SK-N-MC (cell line): ENCODE measurements around the gene XRRA1.

Source experiments
- DNase-seq: peaks from one replicate; pipeline ENCODE4 v3.0.0-alpha.2; 2011; ENCODE audit warnings: low read depth, low spot score
- H3K27ac ChIP-seq: fragments of 200-600 bp; sonication (generic); 2 replicates; pipeline ENCODE4 v1.5.1; 2016; ENCODE audit warnings: mixed run types
- H3K36me3 ChIP-seq: fragments of 200-600 bp; sonication (generic); 2 replicates; pipeline ENCODE4 v1.6.1; 2017; ENCODE audit warnings: antibody characterized with exemption, low read length, mixed read lengths; ENCODE audit not compliant: insufficient read depth
- H3K4me3 ChIP-seq: fragments of 200-600 bp; sonication (generic); 2 replicates; pipeline ENCODE4 v1.5.1; 2016
- H3K9ac ChIP-seq: fragments of 200-600 bp; sonication (generic); 2 replicates; pipeline ENCODE4 v1.8.0; 2017; ENCODE audit warnings: mixed run types, mixed read lengths; ENCODE audit not compliant: insufficient read length
- H3K9me3 ChIP-seq: fragments of 200-600 bp; sonication (generic); 2 replicates; pipeline ENCODE4 v1.6.1; 2017; ENCODE audit warnings: low read depth, mild to moderate bottlenecking, antibody characterized with exemption, low read length, moderate library complexity, mixed read lengths
- EZH2 ChIP-seq: fragments of 200-600 bp; sonication (generic); IDR thresholded peaks from one replicate; pipeline ENCODE4 v1.6.1; 2017; ENCODE audit warnings: antibody characterized with exemption
- FOXP2 ChIP-seq: optimal IDR thresholded peaks from 2 replicates; pipeline ENCODE3; 2011; ENCODE audit warnings: mild to moderate bottlenecking, moderate library complexity; ENCODE audit not compliant: insufficient read depth; ENCODE audit errors: extremely low read length, control extremely low read depth
- POLR2AphosphoS5 ChIP-seq: IDR thresholded peaks from 2 replicates; pipeline ENCODE4 v1.6.1; 2012; ENCODE audit warnings: mild to moderate bottlenecking, low read depth, low read length, borderline replicate concordance

Gene XRRA1

DNA sequence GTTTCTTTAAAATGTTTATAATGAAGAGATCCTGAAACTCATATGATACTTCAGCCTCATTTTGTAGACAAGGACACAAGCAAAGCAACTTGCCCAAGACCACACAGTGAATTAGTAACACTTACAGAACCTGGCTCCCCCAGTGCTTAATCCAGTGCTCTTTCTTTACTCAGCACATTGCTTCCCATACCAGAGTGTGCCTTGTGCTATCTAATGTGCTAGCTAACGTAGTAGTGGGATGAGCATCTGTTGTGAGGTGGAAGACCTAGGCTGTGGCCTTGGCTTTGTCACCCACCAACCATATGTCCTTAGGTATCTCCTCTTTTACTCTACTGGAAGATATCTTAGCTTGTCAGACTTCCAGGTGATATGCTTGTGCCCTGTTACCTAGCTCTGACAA is 5.3 kb upstream of the XRRA1 start:
- Histone ChIP-seq H3K4me3 (no peak overlapping the region), H3K9ac (no peak overlapping the region), H3K9me3 (peaks cover 8% of the 10 kb centered on the region), H3K36me3 (peaks cover 59% of the 10 kb centered on the region), H3K27ac (no peak overlapping the region)
- DNase-seq = no peak
- TF ChIP-seq EZH2 = no peak
- no peak for TF ChIP-seq FOXP2

- peaks cover 59% of the 10 kb centered on the region for H3K36me3 ChIP-seq
- no peak overlapping the region for H3K4me3 ChIP-seq
- TF ChIP-seq EZH2 (no peak), FOXP2 (no peak), POLR2AphosphoS5 (no peak)
- no peak overlapping the region for H3K9ac ChIP-seq
- peaks cover 8% of the 10 kb centered on the region for H3K9me3 ChIP-seq
- DNase-seq = no peak
- no peak overlapping the region for H3K27ac ChIP-seq
Observed at GRCh38 chr11:74953451-74953850, 4.6 kb upstream of the XRRA1 start.

DNA sequence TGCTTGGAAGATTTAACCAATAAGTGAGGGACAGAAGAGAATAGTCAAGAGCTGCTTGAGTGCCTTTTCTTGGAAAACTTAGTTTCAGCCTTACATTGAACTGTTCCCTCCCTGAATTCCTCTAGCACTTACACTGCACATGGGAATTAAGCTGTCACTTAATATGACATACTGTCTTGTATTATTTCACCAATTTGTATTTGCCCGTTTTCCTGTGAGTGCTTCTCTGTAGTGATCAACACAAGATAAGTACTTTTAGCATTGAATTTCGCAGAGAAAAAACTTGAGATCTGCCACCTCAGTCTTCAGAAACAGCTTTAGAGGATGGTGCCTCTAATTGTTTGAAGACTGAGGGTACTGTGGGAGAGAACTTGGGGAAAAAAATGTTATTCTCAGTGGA is 3.9 kb upstream of the XRRA1 start:
- Histone ChIP-seq H3K27ac (no peak overlapping the region), H3K4me3 (no peak overlapping the region), H3K36me3 (peaks cover 59% of the 10 kb centered on the region), H3K9me3 (peaks cover 8% of the 10 kb centered on the region), H3K9ac (no peak overlapping the region)
- TF ChIP-seq POLR2AphosphoS5 (no peak), EZH2 (no peak), FOXP2 (no peak)
- no peak for DNase-seq

- DNase-seq = no peak
- H3K4me3 ChIP-seq = no peak overlapping the region; the same call in 1 of the 2 replicates
- H3K9ac ChIP-seq = no peak overlapping the region
- peaks cover 8% of the 10 kb centered on the region for H3K9me3 ChIP-seq
- H3K36me3 ChIP-seq = peaks cover 51% of the 10 kb centered on the region
- TF ChIP-seq EZH2 = no peak
- no peak for TF ChIP-seq FOXP2
- TF ChIP-seq POLR2AphosphoS5 = no peak
- H3K27ac ChIP-seq = no peak overlapping the region
Observed at GRCh38 chr11:74951226-74951625, 2.3 kb upstream of the XRRA1 start.

- Histone ChIP-seq H3K27ac (no peak overlapping the region), H3K4me3 (peak overlapping the region; percentile 98), H3K9me3 (peaks cover 8% of the 10 kb centered on the region), H3K9ac (peak overlapping the region; percentile 99), H3K36me3 (peaks cover 47% of the 10 kb centered on the region)
- DNase-seq = no peak
- TF ChIP-seq FOXP2 = no peak
- TF ChIP-seq POLR2AphosphoS5 = no peak
- no peak for TF ChIP-seq EZH2
Observed at GRCh38 chr11:74950374-74950969, 1.6 kb upstream of the XRRA1 start.

DNA sequence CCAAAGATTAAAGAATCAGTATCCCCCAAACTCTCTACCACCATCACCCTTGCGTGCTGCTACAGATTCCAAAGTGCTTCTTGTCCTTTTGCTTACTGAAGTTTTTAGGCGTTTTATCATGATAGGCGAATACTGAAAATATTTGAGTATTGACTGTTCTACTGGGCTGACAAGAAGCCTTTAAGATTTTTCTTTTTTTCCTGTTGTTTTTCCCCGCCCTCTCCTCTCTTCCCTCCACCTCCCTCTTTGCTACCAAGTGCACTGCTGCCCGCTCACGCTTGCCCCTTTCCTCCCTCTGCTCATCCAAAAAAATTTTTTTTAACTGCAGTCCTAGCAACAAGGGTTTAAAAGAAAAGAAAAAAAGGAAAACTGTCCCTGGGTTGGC is 854 bp upstream of the XRRA1 start:
- H3K36me3 ChIP-seq = peaks cover 40% of the 10 kb centered on the region
- peak overlapping the region; percentile 99 for H3K9ac ChIP-seq
- no peak for DNase-seq
- peak overlapping the region; percentile 65; the same call in 1 of the 2 replicates for H3K27ac ChIP-seq
- peaks cover 3% of the 10 kb centered on the region for H3K9me3 ChIP-seq
- peak overlapping the region; percentile 98 for H3K4me3 ChIP-seq
- TF ChIP-seq EZH2 (no peak), FOXP2 (no peak), POLR2AphosphoS5 (no peak)

GRCh38 chr11:74948546-74948897 is 369 bp downstream of the XRRA1 start:
- DNase-seq = no peak
- Histone ChIP-seq H3K27ac (no peak overlapping the region), H3K9ac (peak overlapping the region; percentile 74), H3K9me3 (no peaks in the 10 kb centered on the region), H3K36me3 (peaks cover 28% of the 10 kb centered on the region), H3K4me3 (peak overlapping the region; percentile 98)
- TF ChIP-seq FOXP2 (no peak), POLR2AphosphoS5 (no peak), EZH2 (no peak)

DNA sequence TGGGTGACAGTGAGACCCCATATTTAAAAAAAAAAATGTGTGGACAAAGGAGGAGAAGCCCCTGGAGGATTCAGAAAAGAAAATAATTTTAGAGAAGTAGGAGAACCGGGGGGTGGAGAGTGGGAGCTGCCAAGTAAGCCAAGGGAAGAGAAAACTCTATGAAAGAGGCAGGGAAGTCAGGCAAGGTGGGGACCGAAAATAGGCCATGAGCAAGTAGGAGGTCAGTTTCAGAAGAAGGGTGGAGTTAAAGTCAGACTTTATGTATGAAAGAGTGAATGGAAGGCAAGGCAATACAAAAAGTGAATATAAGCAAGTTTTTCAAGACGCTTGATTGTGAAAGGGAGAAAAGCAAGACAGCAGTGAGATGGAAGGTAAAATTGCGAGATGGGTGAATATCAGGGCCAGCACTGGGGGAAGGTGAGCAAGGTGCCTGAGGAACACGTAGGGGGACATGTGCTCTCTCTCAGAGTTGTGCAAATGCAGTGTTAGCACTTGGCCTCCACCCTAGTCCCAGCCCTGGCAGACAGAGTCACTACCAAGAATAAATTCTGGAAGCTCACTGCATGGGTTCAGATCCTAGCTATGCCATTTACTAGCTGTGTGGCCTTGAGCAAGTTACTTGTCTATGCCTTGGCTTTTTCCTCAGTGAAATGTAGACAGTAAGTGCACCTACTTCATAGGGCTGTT is 6.7 kb downstream of the XRRA1 start:
- no peaks in the 10 kb centered on the region for H3K9me3 ChIP-seq
- H3K36me3 ChIP-seq = no peaks in the 10 kb centered on the region
- TF ChIP-seq EZH2 = no peak
- TF ChIP-seq FOXP2 = no peak
- H3K27ac ChIP-seq = no peak overlapping the region
- H3K9ac ChIP-seq = no peak overlapping the region
- no peak for DNase-seq
- no peak overlapping the region for H3K4me3 ChIP-seq

GRCh38 chr11:74941492-74941891 is 7.4 kb downstream of the XRRA1 start:
- no peaks in the 10 kb centered on the region for H3K9me3 ChIP-seq
- TF ChIP-seq EZH2 (no peak), FOXP2 (no peak), POLR2AphosphoS5 (no peak)
- no peak overlapping the region for H3K4me3 ChIP-seq
- no peak overlapping the region for H3K27ac ChIP-seq
- no peak for DNase-seq
- H3K9ac ChIP-seq = no peak overlapping the region
- no peaks in the 10 kb centered on the region for H3K36me3 ChIP-seq
